ENCODE data around the gene DNM1. TPM values are rescaled to one million over a fixed set of nuclear protein-coding genes. Genes with fewer than 3 reads are reported as not detected.

The DNM1 gene
- polyA plus RNA-seq, 3 donors = 0.05 to 4.9 (median 0.56) TPM

DNA sequence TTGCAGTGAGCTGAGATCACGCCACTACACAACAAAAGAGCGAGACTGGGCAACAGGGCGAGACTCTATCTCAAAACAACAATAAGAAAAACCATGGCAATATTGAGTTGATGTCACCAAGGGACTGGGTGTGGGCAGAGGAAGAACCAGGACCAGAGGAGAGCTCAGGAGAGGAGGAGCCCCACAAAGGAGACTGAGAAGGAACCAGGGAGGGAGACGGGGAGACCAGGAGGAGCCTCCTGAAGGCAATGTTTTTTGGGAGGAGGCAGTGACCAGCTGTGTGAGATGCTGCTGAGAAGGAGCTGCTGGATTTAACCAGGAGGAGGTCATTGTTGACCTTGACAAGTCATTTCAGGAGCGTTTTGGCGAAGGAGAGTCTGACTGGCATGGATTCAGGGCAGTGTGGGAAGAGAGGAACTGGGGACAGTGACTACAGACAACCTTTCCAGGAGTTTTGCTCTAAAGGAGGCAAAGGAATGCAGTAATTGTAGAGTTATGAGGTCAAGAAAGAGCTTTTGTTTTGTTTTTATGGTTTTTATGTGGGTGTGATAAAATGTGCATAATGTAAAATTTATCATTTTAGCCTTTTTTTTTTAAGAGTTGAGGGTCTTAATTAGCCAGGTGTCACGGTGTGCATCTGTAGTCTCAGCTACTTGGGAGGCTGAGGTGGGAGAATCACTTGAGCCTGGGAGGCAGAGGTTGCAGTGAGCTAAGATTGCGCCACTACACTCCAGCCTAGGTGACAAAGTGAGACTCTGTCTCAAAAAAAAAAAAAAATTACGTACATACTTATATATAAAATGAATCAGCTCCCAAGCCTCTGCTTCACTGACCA, 101.2 kb downstream of the DNM1 start:
- no peak overlapping the region for H3K9ac ChIP-seq (ENCODE audit: insufficient read depth, low read length, poor library complexity, severe bottlenecking)
- Mint-ChIP-seq H3K36me3 (peaks cover 5 to 16% of the 10 kb centered on the region in 2 donors), H3K27me3 (ENCODE audit: low read depth in 3 of 3) (peaks cover 1 to 6% (median 2%) of the 10 kb centered on the region in 3 donors), H3K4me3 (no peak overlapping the region), H3K9me3 (peaks cover 0 to 2% (median 0%) of the 10 kb centered on the region in 7 donors), H3K27ac (peak overlapping the region in 3 of 7 donors; percentile 3 to 19 (median 10)), H3K4me1 (no peaks in the 10 kb centered on the region)
- H3K79me2 ChIP-seq (ENCODE audit: insufficient read depth, low read length) = no peaks in the 10 kb centered on the region
- no peak for TF ChIP-seq CTCF (IDR thresholded peaks at IDR 0.05)
- no peaks in the 10 kb centered on the region for H3K9me3 ChIP-seq (replicated peaks in 1 of 2; ENCODE audit: control insufficient read depth in 1 of 2, insufficient read depth in 1 of 2, low read length in 2 of 2)
- no peak overlapping the region for H3K4me3 ChIP-seq (replicated peaks in 1 of 3; ENCODE audit: low read depth in 2 of 3, low read length in 3 of 3)
- intact Hi-C loops (cut with micrococcal nuclease) = no loop called here
- no peak overlapping the region for H3K4me2 ChIP-seq (replicated peaks; ENCODE audit: extremely low read depth, low read length, poor library complexity, severe bottlenecking)
- H4K20me1 ChIP-seq (ENCODE audit: insufficient read depth, low read length) = no peaks in the 10 kb centered on the region
- H2AFZ ChIP-seq (ENCODE audit: insufficient read depth, low read depth, low read length, poor library complexity, severe bottlenecking) = no peak overlapping the region
- no peaks in the 10 kb centered on the region for H3K27me3 ChIP-seq (ENCODE audit: control insufficient read depth in 2 of 2, insufficient read depth in 2 of 2, low read length in 2 of 2)
- H3K4me1 ChIP-seq (ENCODE audit: control insufficient read depth in 1 of 2, insufficient read depth in 2 of 2, low read length in 2 of 2) = no peaks in the 10 kb centered on the region
- H3K36me3 ChIP-seq (replicated peaks in 1 of 2; ENCODE audit: control insufficient read depth in 1 of 2, insufficient read depth in 2 of 2, low read length in 2 of 2) = peaks cover 4 to 11% of the 10 kb centered on the region in 2 donors
- H3K27ac ChIP-seq (ENCODE audit: low read depth in 1 of 2, low read length in 2 of 2) = no peak overlapping the region
- no peak for DNase-seq
- WGBS (ENCODE audit: insufficient coverage) = 78% methylated on average over 3 of the region's 9 CpGs

Small RNAs within 50 kb of the gene (small RNA-seq; reads per million reads assigned to genes)
- 46.8 reads per million, percentile 93 among the genes with 10 or more reads in this experiment for gene MIR199B (ENCODE audit: insufficient read length, low read depth)
- not detected for gene MIR3154 (ENCODE audit: insufficient read length, low read depth)

Other genes with a start within 250 kb of the DNM1 start
- gene EEIG1, start 222.4 kb upstream of the DNM1 start, polyA plus RNA-seq = 1 to 10 TPM in 2 of 3 donors, under 1 TPM in 1; 0.86 to 2.3 (median 2.1) TPM
- gene NAIF1, start 136.1 kb upstream of the DNM1 start, polyA plus RNA-seq = 1 to 10 TPM; 4.6 to 6.5 (median 5.6) TPM
- 10 to 100 TPM in 1 of 3 donors, 1 to 10 TPM in 2; 5.1 to 43.3 (median 6.3) TPM for gene SLC25A25, start 135.1 kb upstream of the DNM1 start, polyA plus RNA-seq
- 10 to 100 TPM; 42.0 to 71.5 (median 49.4) TPM for gene PTGES2, start 75.7 kb upstream of the DNM1 start, polyA plus RNA-seq
- under 1 TPM in 1 of 3 donors, not detected in 2; 0.83 TPM for gene LCN2, start 53.9 kb upstream of the DNM1 start, polyA plus RNA-seq
- 10 to 100 TPM; 51.5 to 74.8 (median 54.5) TPM for gene BBLN, start 43.1 kb upstream of the DNM1 start, polyA plus RNA-seq
- 10 to 100 TPM in 1 of 3 donors, 1 to 10 TPM in 2; 3.4 to 53.7 (median 5.9) TPM for gene CIZ1, start 11.8 kb upstream of the DNM1 start, polyA plus RNA-seq
- gene GOLGA2, start 72.6 kb downstream of the DNM1 start, polyA plus RNA-seq = 10 to 100 TPM in 1 of 3 donors, 1 to 10 TPM in 2; 2.9 to 34.2 (median 4.6) TPM
- 10 to 100 TPM; 14.4 to 18.0 (median 16.2) TPM for gene SWI5, start 72.9 kb downstream of the DNM1 start, polyA plus RNA-seq
- gene TRUB2, start 119.1 kb downstream of the DNM1 start, polyA plus RNA-seq = 10 to 100 TPM in 2 of 3 donors, 1 to 10 TPM in 1; 5.9 to 17.0 (median 13.5) TPM
- 10 to 100 TPM; 19.9 to 32.6 (median 20.4) TPM for gene COQ4, start 119.5 kb downstream of the DNM1 start, polyA plus RNA-seq
- 1 to 10 TPM; 6.8 to 8.9 (median 6.8) TPM for gene SLC27A4, start 137.1 kb downstream of the DNM1 start, polyA plus RNA-seq
- 10 to 100 TPM; 37.5 to 39.7 (median 38.3) TPM for gene URM1, start 168.0 kb downstream of the DNM1 start, polyA plus RNA-seq
- 1 to 10 TPM; 1.5 to 2.5 (median 1.8) TPM for gene CERCAM, start 217.5 kb downstream of the DNM1 start, polyA plus RNA-seq